Natural killer cell (primary cell): ENCODE data around the gene CLDN24. TPM values are rescaled to one million over a fixed set of nuclear protein-coding genes. Genes with fewer than 3 reads are reported as not detected.

Source experiments
- ATAC-seq, 3 donors: fragments of 150-1000 bp in 2 of 3; fragments of 200-7000 bp in 1 of 3; cut with Tn5 transposase; 1 replicate in 1 of 3; 2 replicates in 2 of 3; pipeline ENCODE4 v1.10.0; 2021; ENCODE audit warnings: mild to moderate bottlenecking in 2 of 3, moderate library complexity in 2 of 3
- DNase-seq, 2 donors: peaks; one replicate each; pipeline versions ENCODE4 v3.0.0 to v3.0.0-alpha.2; 2013 to 2021; ENCODE audit warnings: mixed read lengths in 1 of 2
- H3K27ac ChIP-seq: one replicate; pipeline ENCODE4 v1.5.1; 2013; ENCODE audit warnings: mild to moderate bottlenecking, low read length
- H3K27me3 ChIP-seq: one replicate; pipeline ENCODE4 v1.6.1; 2013; ENCODE audit warnings: low read length; ENCODE audit not compliant: control insufficient read depth, insufficient read depth
- H3K36me3 ChIP-seq: one replicate; pipeline ENCODE4 v1.6.1; 2013; ENCODE audit warnings: low read length; ENCODE audit not compliant: control insufficient read depth, insufficient read depth
- H3K4me1 ChIP-seq: one replicate; pipeline ENCODE4 v1.6.1; 2013; ENCODE audit warnings: low read length; ENCODE audit not compliant: control insufficient read depth, insufficient read depth
- H3K4me3 ChIP-seq: one replicate; pipeline ENCODE4 v1.5.1; 2013; ENCODE audit warnings: low read length
- H3K9me3 ChIP-seq: one replicate; pipeline ENCODE4 v1.6.1; 2013; ENCODE audit warnings: low read length; ENCODE audit not compliant: control insufficient read depth, insufficient read depth
- H3K27ac Mint-ChIP-seq, 2 donors: one replicate each; pipeline ENCODE4 v1.8.0; 2022; ENCODE audit warnings: mild to moderate bottlenecking in 2 of 2, mixed read lengths in 2 of 2, moderate library complexity in 1 of 2
- H3K27me3 Mint-ChIP-seq, 2 donors: one replicate each; pipeline ENCODE4 v1.8.0; 2022; ENCODE audit warnings: low read depth in 2 of 2, mixed read lengths in 2 of 2
- H3K36me3 Mint-ChIP-seq: one replicate; pipeline ENCODE4 v1.8.0; 2022; ENCODE audit warnings: mixed read lengths
- H3K4me1 Mint-ChIP-seq, 2 donors: one replicate each; pipeline ENCODE4 v1.8.0; 2022; ENCODE audit warnings: mixed read lengths in 2 of 2
- H3K4me3 Mint-ChIP-seq: one replicate; pipeline ENCODE4 v1.8.0; 2022; ENCODE audit warnings: mild to moderate bottlenecking, moderate library complexity, mixed read lengths
- H3K9me3 Mint-ChIP-seq, 2 donors: one replicate each; pipeline ENCODE4 v1.8.0; 2022; ENCODE audit warnings: mixed read lengths in 2 of 2
- WGBS: methylation state at CpG from one replicate; pipeline ENCODE4 v1.1.7; 2013; ENCODE audit warnings: missing lambda C conversion rate; ENCODE audit not compliant: insufficient coverage; 5-methylcytosine and 5-hydroxymethylcytosine counted together
- intact Hi-C: fragments of 100-400 bp; cut with micrococcal nuclease; formaldehyde crosslinking; loops from one replicate; pipeline ENCODE4 v1.14.2; 2022
- total RNA-seq, 4 donors: library from RNA; stranded (reverse); fragments of 120-200 nt in 1 of 4; gene quantifications; one replicate each; pipeline versions ENCODE4 v1.2.3 to v1.2.4, GENCODE V29; 2013 to 2022
- TF ChIP-seq, protein P1 (sequence below): fragments of 200-600 bp; IDR thresholded peaks from one replicate; pipeline ENCODE4 v1.8.0; 2022; ENCODE audit warnings: antibody characterized with exemption

Gene CLDN24
- total RNA-seq, 3 donors from 2014 or later (not counting 1 experiment from before 2014, with no cell fraction given): 1.3 TPM; not detected in 2

- Mint-ChIP-seq H3K27me3 (peaks cover 7 to 12% of the 10 kb centered on the region in 2 donors), H3K9me3 (no peaks in the 10 kb centered on the region), H3K4me1 (no peaks in the 10 kb centered on the region), H3K36me3 (no peaks in the 10 kb centered on the region), H3K27ac (no peak overlapping the region), H3K4me3 (no peak overlapping the region)
- no peaks in the 10 kb centered on the region for H3K9me3 ChIP-seq
- intact Hi-C loops: no loop called here
- TF ChIP-seq, protein P1, sequence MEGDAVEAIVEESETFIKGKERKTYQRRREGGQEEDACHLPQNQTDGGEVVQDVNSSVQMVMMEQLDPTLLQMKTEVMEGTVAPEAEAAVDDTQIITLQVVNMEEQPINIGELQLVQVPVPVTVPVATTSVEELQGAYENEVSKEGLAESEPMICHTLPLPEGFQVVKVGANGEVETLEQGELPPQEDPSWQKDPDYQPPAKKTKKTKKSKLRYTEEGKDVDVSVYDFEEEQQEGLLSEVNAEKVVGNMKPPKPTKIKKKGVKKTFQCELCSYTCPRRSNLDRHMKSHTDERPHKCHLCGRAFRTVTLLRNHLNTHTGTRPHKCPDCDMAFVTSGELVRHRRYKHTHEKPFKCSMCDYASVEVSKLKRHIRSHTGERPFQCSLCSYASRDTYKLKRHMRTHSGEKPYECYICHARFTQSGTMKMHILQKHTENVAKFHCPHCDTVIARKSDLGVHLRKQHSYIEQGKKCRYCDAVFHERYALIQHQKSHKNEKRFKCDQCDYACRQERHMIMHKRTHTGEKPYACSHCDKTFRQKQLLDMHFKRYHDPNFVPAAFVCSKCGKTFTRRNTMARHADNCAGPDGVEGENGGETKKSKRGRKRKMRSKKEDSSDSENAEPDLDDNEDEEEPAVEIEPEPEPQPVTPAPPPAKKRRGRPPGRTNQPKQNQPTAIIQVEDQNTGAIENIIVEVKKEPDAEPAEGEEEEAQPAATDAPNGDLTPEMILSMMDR: no peak
- no peaks in the 10 kb centered on the region for H3K4me1 ChIP-seq
- no peaks in the 10 kb centered on the region for H3K27me3 ChIP-seq
- ATAC-seq (no peak), DNase-seq (no peak)
- 92% methylated on average over 20 of the region's 20 CpGs for WGBS
- H3K27ac ChIP-seq: no peak overlapping the region
- H3K36me3 ChIP-seq: no peaks in the 10 kb centered on the region
- no peak overlapping the region for H3K4me3 ChIP-seq
Measured at GRCh38 chr4:183356173-183356830, 34.1 kb upstream of the CLDN24 start.

DNA sequence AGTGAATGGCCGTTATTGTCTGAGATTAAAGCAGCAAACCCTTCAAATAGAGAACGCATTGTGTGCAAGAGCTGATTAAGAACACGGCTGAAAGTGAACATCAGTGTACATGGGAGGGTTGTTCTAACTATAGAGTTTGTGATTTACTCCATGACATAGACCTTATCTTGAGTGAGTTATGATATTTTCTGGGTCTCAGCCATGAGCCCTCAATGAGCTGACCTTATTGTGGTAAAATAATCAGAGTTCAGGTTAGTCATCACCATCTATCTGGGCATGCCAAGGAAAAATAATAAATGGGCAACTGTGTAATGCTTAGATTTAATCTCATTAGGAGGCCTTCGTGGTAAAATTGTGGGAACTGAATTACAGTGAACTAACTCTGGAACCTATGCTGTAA lies 33.2 kb upstream of the CLDN24 start:
- no peaks in the 10 kb centered on the region for H3K9me3 ChIP-seq
- TF ChIP-seq, protein P1: no peak
- Mint-ChIP-seq H3K27me3 (peaks cover 13 to 18% of the 10 kb centered on the region in 2 donors), H3K27ac (no peak overlapping the region), H3K4me1 (no peaks in the 10 kb centered on the region), H3K9me3 (no peaks in the 10 kb centered on the region), H3K4me3 (no peak overlapping the region), H3K36me3 (no peaks in the 10 kb centered on the region)
- H3K36me3 ChIP-seq: no peaks in the 10 kb centered on the region
- WGBS: 88% methylated on average over 4 of the region's 4 CpGs
- no peak for DNase-seq
- no peak overlapping the region for H3K27ac ChIP-seq
- H3K27me3 ChIP-seq: no peaks in the 10 kb centered on the region
- H3K4me1 ChIP-seq: no peaks in the 10 kb centered on the region
- intact Hi-C loops: no loop called here
- no peak for ATAC-seq
- no peak overlapping the region for H3K4me3 ChIP-seq

GRCh38 chr4:183354219-183354618 lies 32.0 kb upstream of the CLDN24 start:
- Mint-ChIP-seq H3K4me1 (no peaks in the 10 kb centered on the region), H3K9me3 (no peaks in the 10 kb centered on the region), H3K36me3 (no peaks in the 10 kb centered on the region), H3K27me3 (peaks cover 16 to 21% of the 10 kb centered on the region in 2 donors), H3K4me3 (no peak overlapping the region), H3K27ac (no peak overlapping the region)
- ATAC-seq (no peak), DNase-seq (no peak)
- Histone ChIP-seq H3K27ac (no peak overlapping the region), H3K4me3 (no peak overlapping the region), H3K4me1 (no peaks in the 10 kb centered on the region), H3K27me3 (no peaks in the 10 kb centered on the region), H3K9me3 (no peaks in the 10 kb centered on the region), H3K36me3 (no peaks in the 10 kb centered on the region)
- intact Hi-C loops: no loop called here
- TF ChIP-seq, protein P1: no peak
- WGBS: 87% methylated on average over 9 of the region's 9 CpGs

DNA sequence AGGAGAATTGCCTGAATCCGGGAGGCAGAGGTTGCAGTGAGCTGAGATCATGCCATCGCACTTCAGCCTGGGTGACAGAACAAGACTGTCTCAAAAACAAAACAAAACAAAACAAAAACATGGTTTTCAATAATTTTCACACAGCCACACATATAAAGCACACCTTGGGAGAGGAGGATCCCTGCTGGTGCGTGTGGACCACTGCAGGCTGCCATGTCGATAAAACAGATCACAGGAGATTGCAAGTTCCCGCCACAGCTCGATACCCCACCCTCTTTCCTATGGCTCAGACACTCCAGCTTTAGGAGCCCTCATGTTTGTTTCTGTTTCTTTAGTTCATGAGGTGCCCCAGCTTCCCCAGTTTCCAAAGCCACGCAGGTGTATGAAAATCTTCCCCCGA lies 31.3 kb upstream of the CLDN24 start:
- Histone ChIP-seq H3K4me3 (no peak overlapping the region), H3K4me1 (no peaks in the 10 kb centered on the region), H3K27ac (no peak overlapping the region), H3K9me3 (no peaks in the 10 kb centered on the region), H3K27me3 (no peaks in the 10 kb centered on the region), H3K36me3 (no peaks in the 10 kb centered on the region)
- Mint-ChIP-seq H3K4me3 (no peak overlapping the region), H3K27ac (no peak overlapping the region), H3K36me3 (no peaks in the 10 kb centered on the region), H3K4me1 (no peaks in the 10 kb centered on the region), H3K27me3 (peaks cover 16 to 21% of the 10 kb centered on the region in 2 donors), H3K9me3 (no peaks in the 10 kb centered on the region)
- TF ChIP-seq, protein P1: no peak
- intact Hi-C loops: no loop called here
- ATAC-seq (no peak), DNase-seq (no peak)
- 89% methylated on average over 8 of the region's 8 CpGs for WGBS
